ENCODE results near the gene NME7. TPM values are rescaled to one million over a fixed set of nuclear protein-coding genes. Genes with fewer than 3 reads are reported as not detected.
"Not testable (repeated sequence)": the region's sequence is repeated elsewhere in the genome, so short reads cannot be mapped to it uniquely, and the experiment has no call there.

NME7 gene
- total RNA-seq, 4 donors from 2014 or later: 1.9 to 15.9 (median 8.3) TPM

- Histone ChIP-seq H3K27me3 (no peaks in the 10 kb centered on the region), H3K4me3 (no peak overlapping the region), H3K9me3 (no peaks in the 10 kb centered on the region), H3K4me1 (peaks cover 0 to 2% (median 0%) of the 10 kb centered on the region in 4 donors), H3K27ac (no peak overlapping the region), H3K36me3 (no peaks in the 10 kb centered on the region)
- 41 to 43% methylated on average over 5 of the region's 5 CpGs for WGBS, 2 donors (ENCODE audit: low coverage in 1 of 2)
- DNase-seq: no peak
- TF ChIP-seq EP300 (IDR thresholded peaks at IDR 0.05; ENCODE audit: low read depth): no peak
- TF ChIP-seq POLR2A (IDR thresholded peaks at IDR 0.05): no peak
- peak; percentile 76 to 91 (median 84) for TF ChIP-seq CTCF (IDR thresholded peaks at IDR 0.05)
- no peak for TF ChIP-seq POLR2AphosphoS5 (IDR thresholded peaks at IDR 0.05)
- intact Hi-C loops (cut with DNase I; ENCODE audit: low total_unique reads) (loop anchor here (5.0 kb wide), 1 partner anchor 746 kb away; no protein-coding TSS in a partner anchor), in situ Hi-C loops (cut with MboI; ENCODE audit: low pct_ligation_motif_present in 1 of 4, low pct_unique_long_range_greater_than_20kb in 1 of 4, low sequenced_read_pairs in 3 of 4) (loop anchor here (10.0 to 25.0 kb wide), 4 partner anchors 236 to 1004 kb away; partner anchors contain the start of gene ATP1B1 (in 1 of the 4))
Observed at GRCh38 chr1:169348383-169349036, 19.1 kb downstream of the NME7 start.

GRCh38 chr1:169347688-169348382 lies 19.8 kb downstream of the NME7 start:
- intact Hi-C loops (cut with DNase I; ENCODE audit: low total_unique reads) (loop anchor here (5.0 kb wide), 1 partner anchor 746 kb away; no protein-coding TSS in a partner anchor), in situ Hi-C loops (cut with MboI; ENCODE audit: low pct_ligation_motif_present in 1 of 4, low pct_unique_long_range_greater_than_20kb in 1 of 4, low sequenced_read_pairs in 3 of 4) (loop anchor here (10.0 to 25.0 kb wide), 4 partner anchors 236 to 1003 kb away; partner anchors contain the start of gene ATP1B1 (in 1 of the 4))
- Histone ChIP-seq H3K4me1 (peaks cover 0 to 2% (median 0%) of the 10 kb centered on the region in 4 donors), H3K27me3 (no peaks in the 10 kb centered on the region), H3K27ac (no peak overlapping the region), H3K4me3 (no peak overlapping the region), H3K9me3 (no peaks in the 10 kb centered on the region), H3K36me3 (no peaks in the 10 kb centered on the region)
- TF ChIP-seq EP300 (IDR thresholded peaks at IDR 0.05; ENCODE audit: low read depth) (no peak), CTCF (IDR thresholded peaks at IDR 0.05) (no peak), POLR2A (IDR thresholded peaks at IDR 0.05) (no peak)
- no peak for DNase-seq
- WGBS, 2 donors (ENCODE audit: low coverage in 1 of 2): 75 to 83% methylated on average over 2 of the region's 2 CpGs

GRCh38 chr1:169346036-169346589 lies 21.5 kb downstream of the NME7 start:
- no peak overlapping the region for H3K27ac ChIP-seq
- no peak for DNase-seq
- no peak overlapping the region for H3K4me3 ChIP-seq
- no peaks in the 10 kb centered on the region for H3K9me3 ChIP-seq
- in situ Hi-C loops (cut with MboI; ENCODE audit: low pct_ligation_motif_present in 1 of 4, low pct_unique_long_range_greater_than_20kb in 1 of 4, low sequenced_read_pairs in 3 of 4): loop anchor here (10.0 to 25.0 kb wide), 4 partner anchors 234 to 1001 kb away; partner anchors contain the start of gene ATP1B1 (in 1 of the 4)
- no peaks in the 10 kb centered on the region for H3K27me3 ChIP-seq
- intact Hi-C loops (cut with DNase I; ENCODE audit: low total_unique reads): loop anchor here (5.0 kb wide), 1 partner anchor 744 kb away; no protein-coding TSS in a partner anchor
- WGBS, 2 donors (ENCODE audit: low coverage in 1 of 2): 93 to 98% methylated on average over 3 of the region's 3 CpGs
- H3K36me3 ChIP-seq: no peaks in the 10 kb centered on the region
- peaks cover 0 to 2% (median 0%) of the 10 kb centered on the region in 4 donors for H3K4me1 ChIP-seq
- TF ChIP-seq POLR2A (IDR thresholded peaks at IDR 0.05) (no peak), POLR2AphosphoS5 (IDR thresholded peaks at IDR 0.05) (no peak), EP300 (IDR thresholded peaks at IDR 0.05; ENCODE audit: low read depth) (no peak), CTCF (IDR thresholded peaks at IDR 0.05) (no peak)

- intact Hi-C loops (cut with DNase I; ENCODE audit: low total_unique reads): loop anchor here (5.0 kb wide), 1 partner anchor 743 kb away; no protein-coding TSS in a partner anchor
- WGBS, 2 donors (ENCODE audit: low coverage in 1 of 2): 95 to 100% methylated on average over 1 of the region's 1 CpG
- in situ Hi-C loops (cut with MboI; ENCODE audit: low pct_ligation_motif_present in 1 of 4, low pct_unique_long_range_greater_than_20kb in 1 of 4, low sequenced_read_pairs in 3 of 4): loop anchor here (10.0 to 25.0 kb wide), 4 partner anchors 233 to 1001 kb away; partner anchors contain the start of gene ATP1B1 (in 1 of the 4)
Observed at GRCh38 chr1:169345511-169345910, 22.1 kb downstream of the NME7 start.

GRCh38 chr1:169342096-169342495 lies 25.5 kb downstream of the NME7 start:
- in situ Hi-C loops (cut with MboI; ENCODE audit: low pct_ligation_motif_present in 1 of 4, low pct_unique_long_range_greater_than_20kb in 1 of 4, low sequenced_read_pairs in 3 of 4): loop anchor here (10.0 to 25.0 kb wide), 4 partner anchors 230 to 997 kb away; partner anchors contain the start of gene ATP1B1 (in 1 of the 4)
- H3K9me3 ChIP-seq; H3K4me3 ChIP-seq; H3K27me3 ChIP-seq; DNase-seq; intact Hi-C loops (cut with DNase I; ENCODE audit: low total_unique reads); H3K27ac ChIP-seq; H3K4me1 ChIP-seq; H3K36me3 ChIP-seq: not testable (repeated sequence)
- 88 to 100% methylated on average over 2 to 3 of the region's 3 CpGs for WGBS, 2 donors (ENCODE audit: low coverage in 1 of 2)

More at GRCh38 chr1:169345511-169345910, 22.1 kb downstream of the NME7 start:
- no peaks in the 10 kb centered on the region for H3K36me3 ChIP-seq
- H3K27ac ChIP-seq: no peak overlapping the region
- TF ChIP-seq POLR2AphosphoS5 (IDR thresholded peaks at IDR 0.05) (no peak), POLR2A (IDR thresholded peaks at IDR 0.05) (no peak), CTCF (IDR thresholded peaks at IDR 0.05) (no peak)
- H3K9me3 ChIP-seq: no peaks in the 10 kb centered on the region
- H3K4me1 ChIP-seq: peaks cover 0 to 2% (median 0%) of the 10 kb centered on the region in 4 donors
- H3K4me3 ChIP-seq: no peak overlapping the region
- no peak for DNase-seq
- no peaks in the 10 kb centered on the region for H3K27me3 ChIP-seq
